Measurements from ENCODE around the gene MAGOHB.

GRCh38 chr12:10623131-10623530, 9.7 kb upstream of the MAGOHB start:
- no peak for TF ChIP-seq CTCF (IDR thresholded peaks at IDR 0.05)
- TF ChIP-seq POLR2A (IDR thresholded peaks at IDR 0.05), result no peak
